Transverse colon (tissue), 4 donors: ENCODE results near the gene CST1. TPM values are rescaled to one million over a fixed set of nuclear protein-coding genes. Genes with fewer than 3 reads are reported as not detected.
"Not testable (repeated sequence)": the region's sequence is repeated elsewhere in the genome, so short reads cannot be mapped to it uniquely, and the experiment has no call there.

Source experiments
- DNase-seq: peaks from one replicate; pipeline ENCODE4 v3.0.0-alpha.2; 2019
- H3K27ac ChIP-seq, 4 donors: fragments of 200-600 bp; sonication (generic); 2 replicates each; pipeline ENCODE4 v1.5.1; 2016 to 2018; ENCODE audit warnings: inconsistent platforms in 4 of 4
- H3K27me3 ChIP-seq: fragments of 200-600 bp; sonication (generic); 2 replicates; pipeline ENCODE4 v1.5.1; 2017; ENCODE audit warnings: inconsistent platforms
- H3K36me3 ChIP-seq, 4 donors: fragments of 200-600 bp; sonication (generic); 2 replicates each; pipeline ENCODE4 v1.5.1; 2017 to 2019; ENCODE audit warnings: inconsistent platforms in 4 of 4
- H3K4me1 ChIP-seq, 4 donors: fragments of 200-600 bp; sonication (generic); 2 replicates each; pipeline ENCODE4 v1.5.1; 2017 to 2020; ENCODE audit warnings: inconsistent platforms in 4 of 4
- H3K4me3 ChIP-seq, 4 donors: fragments of 200-600 bp; sonication (generic); 1 replicate in 1 of 4; 2 replicates in 3 of 4; pipeline versions ENCODE4 v1.5.1 to v1.6.1; 2017 to 2019; ENCODE audit warnings: inconsistent platforms in 4 of 4
- H3K9me3 ChIP-seq, 2 donors: fragments of 200-600 bp; sonication (generic); 2 replicates each; pipeline ENCODE4 v1.5.1; 2017 to 2019; ENCODE audit warnings: inconsistent platforms in 2 of 2
- EP300 ChIP-seq: sonication (generic); formaldehyde crosslinking; IDR thresholded peaks from one replicate; pipeline ENCODE4 v1.6.1; 2017; ENCODE audit warnings: antibody characterized with exemption, low read depth
- POLR2A ChIP-seq: fragments of 450-650 bp; IDR thresholded peaks from one replicate; pipeline ENCODE4 v1.6.1; 2016; ENCODE audit warnings: antibody characterized with exemption, mild to moderate bottlenecking, moderate library complexity
- POLR2AphosphoS5 ChIP-seq, 3 donors: sonication (generic); formaldehyde crosslinking; IDR thresholded peaks; one replicate each; pipeline ENCODE4 v1.6.1; 2016; ENCODE audit warnings: antibody characterized with exemption in 3 of 3
- WGBS, 2 donors: methylation state at CpG; one replicate each; pipeline ENCODE4 v1.1.5; 2018; ENCODE audit warnings: low coverage in 1 of 2; 5-methylcytosine and 5-hydroxymethylcytosine counted together
- in situ Hi-C, 4 donors: fragments of 200-750 bp; cut with MboI; loops; one replicate each; pipeline versions ENCODE4 v1.15.0 to v1.15.1; 2017; ENCODE audit warnings: low sequenced_read_pairs in 3 of 4, low pct_ligation_motif_present in 1 of 4, low pct_unique_long_range_greater_than_20kb in 1 of 4
- intact Hi-C: fragments of 100-400 bp; cut with DNase I; formaldehyde crosslinking; loops from one replicate; pipeline ENCODE4 v1.15.1; 2023; ENCODE audit warnings: low total_unique reads
- total RNA-seq, 4 donors: library from RNA; depleted of rRNA; stranded (reverse); fragments of >200 nt; gene quantifications; one replicate each; pipeline ENCODE4 v1.1.0, GENCODE V29; 2016
- TF ChIP-seq, protein P1 (sequence below), 5 experiments: fragments of 200-600 bp in 3 of 5; fragments of 450-650 bp in 2 of 5; sonication (generic) in 3 of 5; IDR thresholded peaks; 1 replicate in 2 of 5; 2 replicates in 3 of 5; pipeline ENCODE4 v1.5.1; 2016 to 2017; ENCODE audit warnings: antibody characterized with exemption in 5 of 5, inconsistent platforms in 3 of 5, mild to moderate bottlenecking in 2 of 5, moderate library complexity in 1 of 5

The CST1 gene
- total RNA-seq, 4 donors from 2014 or later = not detected

DNA sequence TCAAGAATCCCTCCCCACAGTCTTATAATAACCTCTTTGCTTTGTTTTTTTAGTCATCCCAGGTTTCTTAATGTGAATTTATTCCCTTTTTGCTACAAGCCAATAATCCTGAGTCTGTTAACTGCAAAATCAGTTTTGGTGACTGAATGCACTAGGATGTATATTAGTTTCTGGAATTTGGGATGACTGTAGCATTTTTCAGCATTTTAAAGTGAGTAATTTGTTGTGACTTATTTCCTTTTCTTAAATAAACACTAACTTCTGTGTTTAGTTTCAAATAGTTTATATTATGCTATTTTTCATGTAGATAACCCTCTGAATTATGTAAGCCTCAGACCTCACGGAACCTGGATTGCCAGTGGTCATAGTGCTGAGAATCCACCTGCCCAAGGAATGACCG lies 5.5 kb downstream of the CST1 start:
- TF ChIP-seq POLR2AphosphoS5 (IDR thresholded peaks at IDR 0.05) = no peak
- no peak for TF ChIP-seq POLR2A
- TF ChIP-seq EP300 = no peak
- TF ChIP-seq, protein P1, sequence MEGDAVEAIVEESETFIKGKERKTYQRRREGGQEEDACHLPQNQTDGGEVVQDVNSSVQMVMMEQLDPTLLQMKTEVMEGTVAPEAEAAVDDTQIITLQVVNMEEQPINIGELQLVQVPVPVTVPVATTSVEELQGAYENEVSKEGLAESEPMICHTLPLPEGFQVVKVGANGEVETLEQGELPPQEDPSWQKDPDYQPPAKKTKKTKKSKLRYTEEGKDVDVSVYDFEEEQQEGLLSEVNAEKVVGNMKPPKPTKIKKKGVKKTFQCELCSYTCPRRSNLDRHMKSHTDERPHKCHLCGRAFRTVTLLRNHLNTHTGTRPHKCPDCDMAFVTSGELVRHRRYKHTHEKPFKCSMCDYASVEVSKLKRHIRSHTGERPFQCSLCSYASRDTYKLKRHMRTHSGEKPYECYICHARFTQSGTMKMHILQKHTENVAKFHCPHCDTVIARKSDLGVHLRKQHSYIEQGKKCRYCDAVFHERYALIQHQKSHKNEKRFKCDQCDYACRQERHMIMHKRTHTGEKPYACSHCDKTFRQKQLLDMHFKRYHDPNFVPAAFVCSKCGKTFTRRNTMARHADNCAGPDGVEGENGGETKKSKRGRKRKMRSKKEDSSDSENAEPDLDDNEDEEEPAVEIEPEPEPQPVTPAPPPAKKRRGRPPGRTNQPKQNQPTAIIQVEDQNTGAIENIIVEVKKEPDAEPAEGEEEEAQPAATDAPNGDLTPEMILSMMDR (IDR thresholded peaks at IDR 0.05) = no peak
- intact Hi-C loops = no loop called here
- H3K4me1 ChIP-seq = no peaks in the 10 kb centered on the region
- no peaks in the 10 kb centered on the region for H3K27me3 ChIP-seq
- no peaks in the 10 kb centered on the region for H3K9me3 ChIP-seq
- no peaks in the 10 kb centered on the region for H3K36me3 ChIP-seq
- no peak for DNase-seq
- in situ Hi-C loops = loop anchor here in 2 of 4 donors (25.0 kb wide), 1 partner anchor 92 kb away; the partner anchor contains the start of gene CST2 (in 2 of the 2)
- no peak overlapping the region for H3K27ac ChIP-seq
- 67 to 72% methylated on average over 1 to 2 of the region's 2 CpGs for WGBS, 2 donors
- H3K4me3 ChIP-seq = no peak overlapping the region

DNA sequence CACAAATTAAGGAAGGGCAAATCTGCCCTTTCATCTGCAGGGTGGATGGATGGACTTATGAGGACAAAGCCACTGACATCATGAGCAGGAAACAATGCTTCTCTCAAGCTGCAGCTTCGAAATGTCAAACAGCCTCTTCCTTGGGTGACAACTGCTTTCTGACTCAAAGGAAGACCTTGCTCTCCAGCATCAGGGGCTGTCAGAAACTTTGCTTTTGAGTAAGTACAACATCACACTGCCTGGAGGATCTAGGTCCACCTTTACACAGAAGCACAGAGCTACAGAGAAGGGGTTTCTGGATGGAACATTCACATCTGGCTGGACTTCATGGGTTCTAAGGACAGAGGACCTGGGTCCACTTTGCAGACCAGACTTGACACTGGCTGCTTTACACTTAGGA lies 5.9 kb downstream of the CST1 start:
- no peak for DNase-seq
- no peaks in the 10 kb centered on the region for H3K36me3 ChIP-seq
- no peaks in the 10 kb centered on the region for H3K9me3 ChIP-seq
- in situ Hi-C loops = loop anchor here in 2 of 4 donors (25.0 kb wide), 1 partner anchor 92 kb away; the partner anchor contains the start of gene CST2 (in 2 of the 2)
- H3K4me1 ChIP-seq = no peaks in the 10 kb centered on the region
- no peak overlapping the region for H3K4me3 ChIP-seq
- intact Hi-C loops = no loop called here
- TF ChIP-seq, protein P1 (IDR thresholded peaks at IDR 0.05) = no peak
- TF ChIP-seq POLR2AphosphoS5 (IDR thresholded peaks at IDR 0.05) = no peak
- TF ChIP-seq EP300 = no peak
- TF ChIP-seq POLR2A = no peak
- H3K27ac ChIP-seq = no peak overlapping the region
- H3K27me3 ChIP-seq = no peaks in the 10 kb centered on the region
- WGBS, 2 donors = 27 to 40% methylated on average over 1 of the region's 1 CpG

DNA sequence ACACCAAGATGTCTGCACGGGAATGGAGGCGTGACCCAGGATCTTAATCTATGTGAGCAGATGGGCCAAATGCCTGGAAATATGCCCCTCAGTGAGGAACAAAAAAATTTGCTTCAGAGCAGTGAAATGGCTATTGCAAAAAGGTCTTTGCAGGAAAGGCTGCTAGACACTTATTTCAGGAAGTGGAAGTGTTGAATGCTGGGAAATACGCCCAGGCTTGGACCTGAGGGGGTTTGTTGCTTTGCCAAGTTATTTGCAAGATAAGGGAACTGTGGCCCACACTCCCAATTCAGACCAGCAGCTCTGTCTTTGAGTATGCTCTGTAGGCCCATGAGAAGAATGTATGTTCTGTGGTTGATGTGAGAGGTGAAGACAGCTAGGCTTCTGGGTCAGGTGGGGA lies 15.3 kb downstream of the CST1 start:
- DNase-seq, H3K4me1 ChIP-seq, H3K27ac ChIP-seq, H3K4me3 ChIP-seq, H3K36me3 ChIP-seq, H3K9me3 ChIP-seq, H3K27me3 ChIP-seq, intact Hi-C loops: not testable (repeated sequence)
- in situ Hi-C loops = loop anchor here in 2 of 4 donors (25.0 kb wide), 1 partner anchor 102 kb away; the partner anchor contains the start of gene CST2 (in 2 of the 2)
- WGBS, 2 donors = 69% methylated on average over 3 of the region's 3 CpGs; no CpG with 5 or more reads in 1 of the 2 donors

DNA sequence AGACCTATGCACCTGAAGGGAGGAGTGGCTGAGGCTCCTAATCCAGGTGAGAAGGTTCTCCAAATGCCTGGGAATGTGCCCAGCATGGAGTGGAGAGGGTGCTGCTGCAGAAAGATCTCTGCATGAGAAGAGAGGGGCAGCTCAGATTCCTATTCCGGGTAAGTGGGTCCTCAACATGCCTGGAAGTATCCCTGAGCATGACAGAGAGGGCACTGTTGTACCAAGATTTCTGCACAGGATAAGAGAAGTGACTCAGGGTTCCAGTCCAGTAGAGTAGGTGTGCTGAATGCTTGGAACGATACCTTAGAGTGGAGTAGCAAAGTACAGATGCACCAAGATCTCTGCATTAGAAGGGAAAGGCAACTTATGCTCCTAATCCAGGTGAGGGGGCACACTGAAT lies 15.8 kb downstream of the CST1 start:
- H3K4me3 ChIP-seq, intact Hi-C loops, H3K9me3 ChIP-seq, H3K27ac ChIP-seq, H3K4me1 ChIP-seq, H3K36me3 ChIP-seq, H3K27me3 ChIP-seq, DNase-seq: not testable (repeated sequence)
- in situ Hi-C loops = loop anchor here in 2 of 4 donors (25.0 kb wide), 1 partner anchor 102 kb away; the partner anchor contains the start of gene CST2 (in 2 of the 2)
- WGBS, 2 donors = 75 to 100% methylated on average over 2 of the region's 2 CpGs

DNA sequence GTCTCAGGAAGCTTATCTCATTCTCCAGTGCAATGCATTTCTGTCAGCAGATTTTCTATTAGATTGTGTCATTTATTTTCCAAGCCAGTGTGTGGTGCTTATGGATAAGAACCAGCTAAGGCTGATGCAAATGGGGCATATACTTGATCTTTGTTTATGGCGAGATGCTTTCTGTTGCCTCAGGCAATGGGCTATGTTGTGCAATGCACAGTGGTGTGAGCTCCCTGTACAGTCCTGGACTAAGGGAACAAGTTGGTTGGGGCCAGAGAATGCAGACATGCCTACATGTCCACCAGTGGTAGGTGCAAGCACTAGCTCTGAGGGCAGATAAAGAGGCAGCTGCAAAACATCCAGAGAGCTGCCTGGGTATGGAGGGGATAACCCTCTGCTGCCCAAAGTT lies 16.3 kb downstream of the CST1 start:
- H3K4me1 ChIP-seq, H3K27ac ChIP-seq, H3K36me3 ChIP-seq, DNase-seq, intact Hi-C loops, H3K27me3 ChIP-seq, H3K9me3 ChIP-seq, H3K4me3 ChIP-seq: not testable (repeated sequence)
- in situ Hi-C loops = loop anchor here in 2 of 4 donors (25.0 kb wide), 1 partner anchor 103 kb away; the partner anchor contains the start of gene CST2 (in 2 of the 2)
- WGBS, 2 donors = 57% methylated on average over 1 of the region's 1 CpG; no CpG with 5 or more reads in 1 of the 2 donors

DNA sequence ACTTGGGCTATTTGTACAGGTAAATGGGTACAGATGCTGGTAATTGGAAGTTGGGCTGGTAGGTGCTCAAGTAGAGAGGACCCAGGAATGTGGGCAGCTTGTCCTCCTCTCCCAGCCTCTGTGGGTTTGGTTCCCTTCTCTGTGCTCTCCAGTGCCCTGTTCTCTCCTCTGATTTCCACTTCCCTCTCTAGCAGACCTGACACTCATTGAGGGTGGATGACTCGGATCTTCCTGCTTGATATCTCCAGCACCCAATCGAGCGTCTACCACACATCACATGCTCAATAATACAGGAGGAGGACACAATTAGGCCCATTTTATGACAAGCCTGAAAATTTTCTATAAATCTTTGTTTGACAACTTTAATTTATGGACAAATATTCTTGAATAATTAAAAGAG lies 23.7 kb downstream of the CST1 start:
- TF ChIP-seq, protein P1 (IDR thresholded peaks at IDR 0.05) = no peak
- no peak for TF ChIP-seq POLR2AphosphoS5 (IDR thresholded peaks at IDR 0.05)
- TF ChIP-seq POLR2A = no peak
- no peak for TF ChIP-seq EP300
- Histone ChIP-seq H3K9me3 (no peaks in the 10 kb centered on the region), H3K4me3 (no peak overlapping the region), H3K36me3 (no peaks in the 10 kb centered on the region), H3K27me3 (no peaks in the 10 kb centered on the region), H3K4me1 (no peaks in the 10 kb centered on the region), H3K27ac (no peak overlapping the region)
- DNase-seq = no peak
- in situ Hi-C loops = loop anchor here in 2 of 4 donors (25.0 kb wide), 1 partner anchor 110 kb away; the partner anchor contains the start of gene CST2 (in 2 of the 2)
- WGBS, 2 donors = 79 to 94% methylated on average over 3 of the region's 3 CpGs
- intact Hi-C loops = no loop called here
